HUES64 (cell line): Measurements from ENCODE around the gene TSC22D2.
"Not testable (repeated sequence)": the region's sequence is repeated elsewhere in the genome, so short reads cannot be mapped to it uniquely, and the experiment has no call there.

Experiments
- H3K27ac ChIP-seq: 2 replicates; pipeline ENCODE4 v1.7.0; 2013; ENCODE audit warnings: low read depth, low read length, inconsistent platforms
- H3K27me3 ChIP-seq: 2 replicates; pipeline ENCODE4 v1.6.1; 2013; ENCODE audit warnings: mild to moderate bottlenecking, low read length; ENCODE audit not compliant: insufficient read depth
- H3K36me3 ChIP-seq: 2 replicates; pipeline ENCODE4 v1.6.1; 2013; ENCODE audit warnings: mild to moderate bottlenecking, low read length; ENCODE audit not compliant: insufficient read depth
- H3K4me1 ChIP-seq: 2 replicates; pipeline ENCODE4 v1.6.1; 2013; ENCODE audit warnings: mild to moderate bottlenecking, low read length, moderate library complexity; ENCODE audit not compliant: insufficient read depth
- H3K4me3 ChIP-seq: 2 replicates; pipeline ENCODE4 v1.5.1; 2013; ENCODE audit warnings: mild to moderate bottlenecking, low read length, moderate library complexity
- H3K9ac ChIP-seq: 2 replicates; pipeline ENCODE4 v1.6.1; 2013; ENCODE audit warnings: mild to moderate bottlenecking, low read depth, low read length
- H3K9me3 ChIP-seq: 2 replicates; pipeline ENCODE4 v1.6.1; 2013; ENCODE audit warnings: low read depth, low read length; ENCODE audit not compliant: insufficient read depth
- WGBS: fragments of 150-250, 120-280 bp; methylation state at CpG from one replicate; pipeline ENCODE4 v1.1.7; 2013; ENCODE audit warnings: missing lambda C conversion rate; 5-methylcytosine and 5-hydroxymethylcytosine counted together

Gene TSC22D2

GRCh38 chr3:150494411-150494977, 86.4 kb downstream of the TSC22D2 start:
- Histone ChIP-seq H3K9me3 (no peaks in the 10 kb centered on the region), H3K9ac (no peak overlapping the region), H3K4me1 (0 out of 2 replicates have a peak, but pooled peaks cover 7% of the 10 kb centered on the region), H3K36me3 (no peaks in the 10 kb centered on the region), H3K27me3 (no peaks in the 10 kb centered on the region), H3K4me3 (no peak overlapping the region), H3K27ac (no peak overlapping the region)
- WGBS = 93% methylated on average over 5 of the region's 5 CpGs

GRCh38 chr3:150495149-150495548, 87.1 kb downstream of the TSC22D2 start:
- no peaks in the 10 kb centered on the region for H3K36me3 ChIP-seq
- 0 out of 2 replicates have a peak, but pooled peaks cover 7% of the 10 kb centered on the region for H3K4me1 ChIP-seq
- no peak overlapping the region for H3K4me3 ChIP-seq
- H3K27me3 ChIP-seq = no peaks in the 10 kb centered on the region
- no peak overlapping the region for H3K9ac ChIP-seq
- H3K27ac ChIP-seq = no peak overlapping the region
- H3K9me3 ChIP-seq = peaks cover 2% of the 10 kb centered on the region; the same call in 1 of the 2 replicates
- 74% methylated on average over 1 of the region's 1 CpG for WGBS

GRCh38 chr3:150495563-150496168, 87.6 kb downstream of the TSC22D2 start:
- WGBS = 6% methylated on average over 2 of the region's 2 CpGs
- no peak overlapping the region for H3K27ac ChIP-seq
- H3K4me1 ChIP-seq = 0 out of 2 replicates have a peak, but pooled peaks cover 7% of the 10 kb centered on the region
- peaks cover 6% of the 10 kb centered on the region; the same call in 1 of the 2 replicates for H3K9me3 ChIP-seq
- no peak overlapping the region for H3K9ac ChIP-seq
- H3K27me3 ChIP-seq = no peaks in the 10 kb centered on the region
- no peaks in the 10 kb centered on the region for H3K36me3 ChIP-seq
- no peak overlapping the region for H3K4me3 ChIP-seq

- 100% methylated on average over 1 of the region's 2 CpGs for WGBS
- H3K9ac ChIP-seq = no peak overlapping the region
Observed at GRCh38 chr3:150497956-150498355, 89.9 kb downstream of the TSC22D2 start.

GRCh38 chr3:150500960-150501359, 92.9 kb downstream of the TSC22D2 start:
- not testable (repeated sequence) for H3K27me3 ChIP-seq, H3K4me3 ChIP-seq, H3K36me3 ChIP-seq, H3K9ac ChIP-seq, H3K27ac ChIP-seq, H3K4me1 ChIP-seq
- 93% methylated on average over 1 of the region's 1 CpG for WGBS
- peaks cover 14% of the 10 kb centered on the region; the same call in 1 of the 2 replicates for H3K9me3 ChIP-seq

More at GRCh38 chr3:150497956-150498355, 89.9 kb downstream of the TSC22D2 start:
- H3K27ac ChIP-seq = no peak overlapping the region
- 0 out of 2 replicates have a peak, but pooled peaks cover 7% of the 10 kb centered on the region for H3K4me1 ChIP-seq
- no peak overlapping the region for H3K4me3 ChIP-seq
- H3K36me3 ChIP-seq = no peaks in the 10 kb centered on the region
- H3K9me3 ChIP-seq = peaks cover 14% of the 10 kb centered on the region; the same call in 1 of the 2 replicates
- H3K27me3 ChIP-seq = no peaks in the 10 kb centered on the region

GRCh38 chr3:150503402-150504099, 95.5 kb downstream of the TSC22D2 start:
- Histone ChIP-seq H3K27me3 (no peaks in the 10 kb centered on the region), H3K36me3 (no peaks in the 10 kb centered on the region), H3K4me3 (no peak overlapping the region), H3K4me1 (no peaks in the 10 kb centered on the region), H3K9ac (no peak overlapping the region), H3K9me3 (peaks cover 14% of the 10 kb centered on the region; the same call in 1 of the 2 replicates), H3K27ac (no peak overlapping the region)
- 85% methylated on average over 5 of the region's 5 CpGs for WGBS

GRCh38 chr3:150504483-150504882, 96.4 kb downstream of the TSC22D2 start:
- Histone ChIP-seq H3K4me3 (no peak overlapping the region), H3K9me3 (peaks cover 14% of the 10 kb centered on the region; the same call in 1 of the 2 replicates), H3K27me3 (no peaks in the 10 kb centered on the region), H3K4me1 (no peaks in the 10 kb centered on the region), H3K36me3 (no peaks in the 10 kb centered on the region), H3K9ac (no peak overlapping the region), H3K27ac (no peak overlapping the region)
- WGBS = 89% methylated on average over 3 of the region's 3 CpGs

- Histone ChIP-seq H3K4me1 (peaks cover 18% of the 10 kb centered on the region), H3K9ac (no peak overlapping the region), H3K9me3 (no peaks in the 10 kb centered on the region), H3K4me3 (no peak overlapping the region), H3K36me3 (no peaks in the 10 kb centered on the region), H3K27ac (no peak overlapping the region), H3K27me3 (no peaks in the 10 kb centered on the region)
Observed at GRCh38 chr3:150508401-150508800, 100.3 kb downstream of the TSC22D2 start.

GRCh38 chr3:150509780-150510179, 101.7 kb downstream of the TSC22D2 start:
- Histone ChIP-seq H3K9ac (no peak overlapping the region), H3K27ac (no peak overlapping the region), H3K4me3 (no peak overlapping the region), H3K4me1 (peaks cover 19% of the 10 kb centered on the region), H3K9me3 (no peaks in the 10 kb centered on the region), H3K27me3 (no peaks in the 10 kb centered on the region), H3K36me3 (no peaks in the 10 kb centered on the region)
- 95% methylated on average over 2 of the region's 2 CpGs for WGBS

GRCh38 chr3:150511122-150511821, 103.2 kb downstream of the TSC22D2 start:
- Histone ChIP-seq H3K27ac (peak overlapping the region; percentile 56), H3K9ac (no peak overlapping the region), H3K4me1 (peaks cover 19% of the 10 kb centered on the region), H3K9me3 (no peaks in the 10 kb centered on the region), H3K36me3 (no peaks in the 10 kb centered on the region), H3K4me3 (no peak overlapping the region), H3K27me3 (no peaks in the 10 kb centered on the region)
- WGBS = 92% methylated on average over 2 of the region's 4 CpGs

- Histone ChIP-seq H3K27me3 (no peaks in the 10 kb centered on the region), H3K9me3 (peaks cover 7% of the 10 kb centered on the region; the same call in 1 of the 2 replicates), H3K4me1 (peaks cover 19% of the 10 kb centered on the region), H3K36me3 (no peaks in the 10 kb centered on the region), H3K27ac (no peak overlapping the region), H3K4me3 (no peak overlapping the region), H3K9ac (no peak overlapping the region)
- 96% methylated on average over 4 of the region's 4 CpGs for WGBS
Observed at GRCh38 chr3:150515210-150515609, 107.1 kb downstream of the TSC22D2 start.
